Measurements from ENCODE around the gene GBP3.

The GBP3 gene

DNA sequence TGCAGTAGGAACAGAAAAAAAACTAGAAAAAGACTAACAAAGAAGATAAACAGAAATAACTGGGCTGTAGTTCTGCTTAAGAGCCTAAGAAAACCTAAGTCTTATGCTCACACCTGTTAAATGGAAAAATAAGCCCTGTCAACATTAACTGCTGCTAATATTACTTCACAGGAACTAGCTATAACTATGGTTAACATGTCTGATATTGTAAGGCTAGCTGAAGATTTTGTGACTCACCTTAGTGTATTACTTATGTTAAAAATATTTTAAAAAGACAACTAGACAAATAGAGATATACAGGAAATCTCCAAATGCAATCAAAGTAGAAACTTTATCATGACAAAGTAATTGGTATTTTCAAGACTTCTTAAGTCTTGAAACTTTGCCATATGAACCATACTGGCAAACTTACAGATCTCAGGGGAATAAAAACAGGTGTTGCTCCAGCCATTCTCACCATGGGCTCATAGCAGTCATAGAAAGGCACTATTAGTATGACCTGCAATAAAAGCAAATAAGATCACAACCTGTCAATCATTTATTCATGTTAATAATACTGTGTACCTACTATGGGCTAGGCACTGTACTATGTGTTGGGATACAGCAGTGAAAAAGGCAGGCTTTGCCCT is 60.9 kb downstream of the GBP3 start:
- no peak overlapping the region for H3K4me3 ChIP-seq (ENCODE audit: low read depth, low read length)

DNA sequence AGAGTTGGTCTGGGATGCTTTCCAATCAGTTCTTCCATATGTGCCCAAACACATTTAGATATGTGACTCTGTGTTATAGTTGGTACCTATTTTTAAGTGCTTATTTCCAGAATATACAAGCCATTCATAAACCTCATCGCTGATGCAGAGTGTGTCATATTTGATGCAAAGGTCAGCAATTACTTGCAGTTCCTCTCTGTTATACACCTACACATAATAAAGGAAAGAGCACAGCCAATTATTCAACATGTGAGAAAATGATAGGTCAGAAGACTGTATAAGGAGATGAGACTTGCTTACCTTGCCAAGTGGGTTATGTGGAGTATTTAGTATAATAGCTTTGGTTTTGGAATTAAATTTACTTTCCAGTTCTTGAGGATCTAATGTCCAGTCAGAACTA is 61.6 kb downstream of the GBP3 start:
- TF ChIP-seq, protein P1, sequence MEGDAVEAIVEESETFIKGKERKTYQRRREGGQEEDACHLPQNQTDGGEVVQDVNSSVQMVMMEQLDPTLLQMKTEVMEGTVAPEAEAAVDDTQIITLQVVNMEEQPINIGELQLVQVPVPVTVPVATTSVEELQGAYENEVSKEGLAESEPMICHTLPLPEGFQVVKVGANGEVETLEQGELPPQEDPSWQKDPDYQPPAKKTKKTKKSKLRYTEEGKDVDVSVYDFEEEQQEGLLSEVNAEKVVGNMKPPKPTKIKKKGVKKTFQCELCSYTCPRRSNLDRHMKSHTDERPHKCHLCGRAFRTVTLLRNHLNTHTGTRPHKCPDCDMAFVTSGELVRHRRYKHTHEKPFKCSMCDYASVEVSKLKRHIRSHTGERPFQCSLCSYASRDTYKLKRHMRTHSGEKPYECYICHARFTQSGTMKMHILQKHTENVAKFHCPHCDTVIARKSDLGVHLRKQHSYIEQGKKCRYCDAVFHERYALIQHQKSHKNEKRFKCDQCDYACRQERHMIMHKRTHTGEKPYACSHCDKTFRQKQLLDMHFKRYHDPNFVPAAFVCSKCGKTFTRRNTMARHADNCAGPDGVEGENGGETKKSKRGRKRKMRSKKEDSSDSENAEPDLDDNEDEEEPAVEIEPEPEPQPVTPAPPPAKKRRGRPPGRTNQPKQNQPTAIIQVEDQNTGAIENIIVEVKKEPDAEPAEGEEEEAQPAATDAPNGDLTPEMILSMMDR (IDR thresholded peaks at IDR 0.05; ENCODE audit: borderline replicate concordance, insufficient read depth, low read depth, low read length), result no peak
- no peak overlapping the region for H3K4me3 ChIP-seq (ENCODE audit: low read depth, low read length)

More for the DNA sequence above, 60.9 kb downstream of the GBP3 start:
- TF ChIP-seq, protein P1 (IDR thresholded peaks at IDR 0.05; ENCODE audit: borderline replicate concordance, insufficient read depth, low read depth, low read length), result no peak
